VCaP (cell line): ENCODE results near the gene PAAF1.

Experiments used
- H3K27ac ChIP-seq: fragments of 450-650 bp; 2 replicates; pipeline ENCODE4 v1.5.1; 2017
- CTCF ChIP-seq: fragments of 450-650 bp; conservative IDR thresholded peaks from 2 replicates; pipeline ENCODE4 v1.5.1; 2017; ENCODE audit warnings: mild to moderate bottlenecking, moderate library complexity

The PAAF1 gene

GRCh38 chr11:73888244-73888643, 11.4 kb downstream of the PAAF1 start:
- TF ChIP-seq CTCF: no peak
- no peak overlapping the region for H3K27ac ChIP-seq

DNA sequence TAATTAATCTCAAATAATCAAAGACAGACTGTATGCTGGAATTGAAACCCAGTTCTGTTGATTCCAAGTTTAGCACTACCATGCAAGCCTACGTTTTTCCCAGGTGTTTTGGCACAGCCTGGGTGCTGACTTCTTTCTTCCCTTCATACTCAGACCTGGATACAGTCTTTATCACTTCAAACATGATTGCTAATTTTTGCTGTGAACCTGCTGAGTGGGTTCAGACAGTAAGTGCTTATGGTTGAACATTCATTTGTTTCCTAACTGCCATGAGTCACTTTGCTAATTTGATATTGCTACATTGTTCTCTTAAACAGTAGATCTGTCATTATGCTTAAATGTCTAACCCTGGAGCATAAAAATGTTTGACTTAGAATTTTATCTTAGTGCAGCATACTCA, 12.2 kb downstream of the PAAF1 start:
- TF ChIP-seq CTCF: no peak
- no peak overlapping the region for H3K27ac ChIP-seq

DNA sequence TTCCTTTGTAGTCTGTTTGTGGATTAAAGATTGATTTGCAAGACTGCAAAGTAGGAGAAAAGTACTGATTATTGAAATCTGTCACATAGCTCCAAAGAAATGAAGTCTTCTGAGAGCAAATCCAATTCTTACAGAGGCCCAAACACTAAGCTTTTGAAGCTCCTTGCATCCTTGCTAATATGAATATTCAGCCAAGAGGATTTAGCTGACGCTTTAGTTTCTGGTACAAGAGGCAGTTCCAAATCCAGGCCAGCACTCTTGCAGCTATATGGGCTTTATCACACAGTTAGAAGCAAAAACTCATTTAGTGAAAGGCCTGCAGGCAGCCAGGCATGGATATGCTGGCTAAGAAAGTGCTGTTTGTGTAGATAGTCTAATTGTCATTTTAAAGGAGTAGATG, 12.7 kb downstream of the PAAF1 start:
- no peak overlapping the region for H3K27ac ChIP-seq
- TF ChIP-seq CTCF: no peak

DNA sequence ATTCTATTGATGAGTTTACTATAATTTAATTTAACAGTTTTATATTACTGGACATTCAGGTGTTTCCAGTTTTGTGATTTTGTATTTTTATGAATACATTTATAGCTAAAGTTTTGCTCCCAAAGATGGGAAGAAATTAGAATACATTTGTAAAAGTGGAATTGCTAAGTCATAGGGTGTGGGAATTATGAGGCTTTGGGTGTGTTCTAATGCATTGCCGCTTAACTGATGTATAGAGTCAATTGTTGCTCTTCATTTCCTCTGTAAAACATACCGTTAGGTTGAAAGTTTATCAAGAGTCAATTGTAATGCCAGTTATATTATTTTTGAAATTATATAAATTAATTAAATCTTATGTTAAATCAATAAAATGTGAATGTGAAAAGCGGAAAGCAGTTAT, 16.2 kb downstream of the PAAF1 start:
- no peak for TF ChIP-seq CTCF
- H3K27ac ChIP-seq: no peak overlapping the region

DNA sequence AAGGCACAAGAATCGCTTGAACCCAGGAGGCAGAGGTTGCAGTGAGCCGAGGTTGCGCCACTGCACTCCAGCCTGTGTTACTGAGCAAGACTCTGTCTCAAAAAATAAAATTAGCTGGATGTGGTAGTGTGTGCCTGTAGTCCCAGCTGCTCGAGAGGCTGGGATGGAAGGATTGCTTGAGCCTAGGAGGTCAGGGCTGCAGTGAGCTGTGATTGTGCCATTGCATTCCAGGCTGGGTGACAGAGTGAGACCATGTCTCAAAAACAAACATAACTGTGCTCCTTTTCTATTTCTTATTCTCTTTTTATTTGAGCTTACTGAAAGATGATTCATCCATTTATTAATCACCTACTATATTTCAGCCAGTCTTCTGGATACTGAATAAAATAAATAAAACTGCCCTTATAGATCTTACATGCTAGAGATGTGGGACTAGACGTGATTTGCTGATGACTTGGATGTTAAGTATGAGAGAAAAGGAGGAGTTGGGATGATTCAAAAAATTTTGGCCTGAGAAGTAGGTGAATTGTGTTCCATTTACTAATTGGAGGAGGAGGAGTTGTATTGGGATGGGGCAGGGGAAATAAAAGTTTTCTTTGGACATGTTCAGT, 18.0 kb downstream of the PAAF1 start:
- no peak for TF ChIP-seq CTCF
- no peak overlapping the region for H3K27ac ChIP-seq

GRCh38 chr11:73902303-73902702, 25.5 kb downstream of the PAAF1 start:
- no peak for TF ChIP-seq CTCF
- no peak overlapping the region for H3K27ac ChIP-seq

- no peak for TF ChIP-seq CTCF
Measured at GRCh38 chr11:73907191-73907590, 30.4 kb downstream of the PAAF1 start.

More at GRCh38 chr11:73907191-73907590, 30.4 kb downstream of the PAAF1 start:
- no peak overlapping the region for H3K27ac ChIP-seq
